HepG2 (cell line): Measurements from ENCODE around the gene JPT2. TPM values are rescaled to one million over a fixed set of nuclear protein-coding genes. Genes with fewer than 3 reads are reported as not detected.
A peak's percentile ranks its signal among the peaks of the same experiment; 100 is the strongest.

Source experiments
- ATF7-NPFF ChIP-seq: sonication (generic); formaldehyde crosslinking; IDR thresholded peaks from 2 replicates; pipeline ENCODE4 v1.8.1; 2023; ENCODE audit warnings: mild to moderate bottlenecking, low read depth, missing genetic modification reagents, moderate library complexity
- CENPBD1 ChIP-seq: sonication (generic); formaldehyde crosslinking; IDR thresholded peaks from 2 replicates; pipeline ENCODE4 v1.8.0; 2022; ENCODE audit warnings: missing genetic modification reagents, low read depth, mild to moderate bottlenecking, borderline replicate concordance
- E2F1 ChIP-seq: sonication (generic); formaldehyde crosslinking; IDR thresholded peaks from 2 replicates; pipeline ENCODE4 v1.5.0; 2020; ENCODE audit warnings: missing genetic modification reagents
- ELF3 ChIP-seq: IDR thresholded peaks from 2 replicates; pipeline ENCODE4 v1.6.1; 2016; ENCODE audit warnings: missing genetic modification reagents, missing compliant biosample characterization
- HIVEP1 ChIP-seq: sonication (generic); formaldehyde crosslinking; IDR thresholded peaks from 2 replicates; pipeline ENCODE4 v1.4.0; 2020; ENCODE audit warnings: mild to moderate bottlenecking, missing genetic modification reagents
- HMG20B ChIP-seq: conservative IDR thresholded peaks from 2 replicates; pipeline ENCODE4 v1.6.1; 2016; ENCODE audit warnings: missing genetic modification reagents, missing compliant biosample characterization
- JARID2 ChIP-seq: sonication (generic); formaldehyde crosslinking; IDR thresholded peaks from 2 replicates; pipeline ENCODE4 v1.8.1; 2023; ENCODE audit warnings: missing genetic modification reagents, inconsistent platforms; ENCODE audit not compliant: insufficient replicate concordance
- KDM4B ChIP-seq: sonication (generic); formaldehyde crosslinking; IDR thresholded peaks from 2 replicates; pipeline ENCODE4 v1.4.0; 2020; ENCODE audit warnings: missing genetic modification reagents
- MXD3 ChIP-seq: IDR thresholded peaks from 2 replicates; pipeline ENCODE4 v1.6.1; 2016; ENCODE audit warnings: mild to moderate bottlenecking, missing biosample characterization, missing genetic modification reagents
- PBX2 ChIP-seq: IDR thresholded peaks from 2 replicates; pipeline ENCODE4 v1.6.1; 2016; ENCODE audit warnings: control low read depth
- RBFOX2 ChIP-seq: fragments of 200-400 bp; formaldehyde crosslinking; IDR thresholded peaks from 2 replicates; pipeline ENCODE4 v1.6.1; 2017; ENCODE audit warnings: low read depth, mild to moderate bottlenecking, low read length
- SIX1 ChIP-seq: sonication (generic); formaldehyde crosslinking; IDR thresholded peaks from 2 replicates; pipeline ENCODE4 v1.4.0; 2020; ENCODE audit warnings: missing genetic modification reagents, borderline replicate concordance
- TBX3 ChIP-seq: fragments of 450-650 bp; IDR thresholded peaks from 2 replicates; pipeline ENCODE4 v1.6.1; 2017; ENCODE audit warnings: antibody characterized with exemption, mild to moderate bottlenecking, inconsistent platforms, borderline replicate concordance
- TIGD3 ChIP-seq: sonication (generic); formaldehyde crosslinking; IDR thresholded peaks from 2 replicates; pipeline ENCODE4 v1.5.1; 2020; ENCODE audit warnings: mild to moderate bottlenecking, missing genetic modification reagents, borderline replicate concordance
- ZBTB10 ChIP-seq: sonication (generic); formaldehyde crosslinking; IDR thresholded peaks from 2 replicates; pipeline ENCODE4 v1.4.0; 2020; ENCODE audit warnings: missing genetic modification reagents, borderline replicate concordance
- ZKSCAN1 ChIP-seq: fragments of 150-350 bp; IDR thresholded peaks from 2 replicates; pipeline ENCODE4 v1.6.1; 2014; ENCODE audit warnings: low read length
- ZNF30 ChIP-seq: sonication (generic); formaldehyde crosslinking; IDR thresholded peaks from 2 replicates; pipeline ENCODE4 v1.5.0; 2020; ENCODE audit warnings: mild to moderate bottlenecking, missing genetic modification reagents
- ZNF530 ChIP-seq: sonication (generic); formaldehyde crosslinking; IDR thresholded peaks from 2 replicates; pipeline ENCODE4 v1.5.0; 2020; ENCODE audit warnings: low read depth, mild to moderate bottlenecking, missing genetic modification reagents
- ZNF543 ChIP-seq: sonication (generic); formaldehyde crosslinking; IDR thresholded peaks from 2 replicates; pipeline ENCODE4 v1.4.0; 2020; ENCODE audit warnings: mild to moderate bottlenecking, missing genetic modification reagents
- ZNF883 ChIP-seq: sonication (generic); formaldehyde crosslinking; IDR thresholded peaks from 2 replicates; pipeline ENCODE4 v1.5.1; 2020; ENCODE audit warnings: mild to moderate bottlenecking, missing genetic modification reagents; ENCODE audit errors: not compliant biosample characterization
- polyA plus RNA-seq, 8 experiments: library from polyadenylated mRNA; depleted of rRNA in 3 of 8; stranded (reverse) in 7 of 8; unstranded in 1 of 8; fragments of >200 nt; fragmentation: Illumina TruSeq in 4 of 8; extraction: Trizol in 4 of 8; gene quantifications; 2 replicates each; pipeline versions ENCODE4 v1.2.1 to v1.2.3, GENCODE V29; 2011 to 2016; ENCODE audit warnings: low read depth in 4 of 8, missing spikeins in 1 of 8, mixed read lengths in 1 of 8; ENCODE audit not compliant: insufficient read depth in 1 of 8
- total RNA-seq, 5 experiments: library from RNA; depleted of rRNA; stranded (reverse); fragments of >200 nt; fragmentation: Illumina TruSeq; extraction: Trizol; gene quantifications; 2 replicates each; pipeline ENCODE4 v1.2.3, GENCODE V29; 2016; ENCODE audit warnings: low read depth in 1 of 5
- TF ChIP-seq, protein P1 (sequence below): sonication (generic); formaldehyde crosslinking; IDR thresholded peaks from 2 replicates; pipeline ENCODE4 v1.4.0; 2020; ENCODE audit warnings: missing genetic modification reagents; ENCODE audit errors: not compliant biosample characterization

JPT2 gene
- total and polyA plus RNA-seq, 2 of the 13 experiments (the other 11 are each of a cell fraction or from before 2014, with no cell fraction given): 53.5 to 89.4 TPM

DNA sequence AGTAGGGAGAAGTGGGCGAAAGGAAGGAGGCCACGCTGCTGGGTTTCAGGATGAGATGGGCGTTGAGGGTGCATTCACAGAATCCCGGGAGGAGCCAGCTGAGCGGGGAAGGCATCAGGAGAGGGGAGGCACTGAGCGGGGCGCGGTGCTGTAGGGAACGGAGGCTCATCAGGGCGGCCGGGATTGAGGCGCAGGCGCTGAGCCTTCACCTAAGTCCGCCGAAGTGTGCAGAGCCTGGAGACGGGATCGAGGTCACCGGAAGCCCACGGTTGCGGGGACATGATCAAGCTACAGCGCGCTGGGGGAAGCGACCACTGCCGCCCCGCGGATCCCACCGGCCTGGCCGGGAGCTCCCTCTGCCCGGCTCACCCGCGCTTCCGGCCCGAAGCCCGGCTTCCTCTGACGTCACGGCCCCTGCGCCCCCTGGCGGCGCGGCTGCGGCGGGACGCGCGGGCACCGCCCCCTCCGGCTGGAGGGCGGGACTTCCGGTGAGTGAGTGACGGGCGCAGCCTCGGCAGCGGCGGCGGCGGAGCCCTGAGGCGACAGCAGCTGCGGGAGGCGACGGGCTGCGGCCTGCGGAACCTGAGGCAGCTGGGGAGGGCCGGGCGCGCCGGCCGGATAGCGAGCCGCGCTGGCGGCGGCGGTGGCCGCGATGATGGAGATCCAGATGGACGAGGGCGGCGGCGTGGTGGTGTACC is 27.8 kb downstream of the JPT2 start, which contains the start of gene MAPK8IP3 (continued):
- TF ChIP-seq MXD3: peak; percentile 67; the same call in 1 of the 2 replicates
- peak; percentile 17 for TF ChIP-seq ZNF883 (CRISPR knock-in tag)
- no peak for TF ChIP-seq JARID2
- no peak for TF ChIP-seq TBX3
- TF ChIP-seq RBFOX2: peak; percentile 94
- TF ChIP-seq KDM4B (CRISPR knock-in tag): no peak; the same call in 1 of the 2 replicates
- TF ChIP-seq ZBTB10 (CRISPR knock-in tag): no peak
- 0 out of 2 replicates have a peak, but pooled peaks have one; percentile 61 for TF ChIP-seq HMG20B (CRISPR knock-in tag)
- TF ChIP-seq ZNF30: no peak
- TF ChIP-seq ZNF543 (CRISPR knock-in tag): 0 out of 2 replicates have a peak, but pooled peaks have one; percentile 52
- TF ChIP-seq E2F1: peak; percentile 64; the same call in 1 of the 2 replicates
- no peak for TF ChIP-seq SIX1 (CRISPR knock-in tag)
- peak; percentile 83 for TF ChIP-seq ELF3 (CRISPR knock-in tag)
- no peak for TF ChIP-seq ZNF530 (CRISPR knock-in tag)
- TF ChIP-seq PBX2 (CRISPR knock-in tag): peak; percentile 79
- TF ChIP-seq TIGD3 (CRISPR knock-in tag): no peak; the same call in 1 of the 2 replicates
- TF ChIP-seq HIVEP1: no peak
- TF ChIP-seq ZKSCAN1: no peak
- peak; percentile 85 for TF ChIP-seq ATF7-NPFF (CRISPR knock-in tag)
- TF ChIP-seq, protein P1, sequence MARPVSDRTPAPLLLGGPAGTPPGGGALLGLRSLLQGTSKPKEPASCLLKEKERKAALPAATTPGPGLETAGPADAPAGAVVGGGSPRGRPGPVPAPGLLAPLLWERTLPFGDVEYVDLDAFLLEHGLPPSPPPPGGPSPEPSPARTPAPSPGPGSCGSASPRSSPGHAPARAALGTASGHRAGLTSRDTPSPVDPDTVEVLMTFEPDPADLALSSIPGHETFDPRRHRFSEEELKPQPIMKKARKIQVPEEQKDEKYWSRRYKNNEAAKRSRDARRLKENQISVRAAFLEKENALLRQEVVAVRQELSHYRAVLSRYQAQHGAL (CRISPR knock-in tag): peak; percentile 54
- peak; percentile 38; the same call in 1 of the 2 replicates for TF ChIP-seq CENPBD1
